Measurements from ENCODE around the gene ZNF354B. TPM values are rescaled to one million over a fixed set of nuclear protein-coding genes. Genes with fewer than 3 reads are reported as not detected.

ZNF354B gene
- total and polyA plus RNA-seq, 4 donors: 1.9 to 8.3 (median 4.0) TPM

- no peak for DNase-seq (ENCODE audit: low spot score)
- no peaks in the 10 kb centered on the region for H3K4me1 ChIP-seq (ENCODE audit: control insufficient read depth in 4 of 4, insufficient read depth in 4 of 4, low read length in 3 of 4)
- 84% methylated on average over 6 of the region's 6 CpGs for WGBS
These were observed 34.3 kb upstream of the ZNF354B start for GRCh38 chr5:178825444-178825843.

GRCh38 chr5:178826216-178826615 lies 33.5 kb upstream of the ZNF354B start:
- Histone ChIP-seq H3K4me1 (ENCODE audit: control insufficient read depth in 4 of 4, insufficient read depth in 4 of 4, low read length in 3 of 4) (no peaks in the 10 kb centered on the region), H3K9me3 (ENCODE audit: control insufficient read depth in 4 of 4, low read length in 3 of 4) (peaks cover 0 to 3% (median 2%) of the 10 kb centered on the region in 4 donors), H3K4me3 (ENCODE audit: low read depth in 1 of 3, low read length in 3 of 3) (no peak overlapping the region), H3K27ac (ENCODE audit: low read depth in 1 of 2, low read length in 2 of 2) (no peak overlapping the region), H3K27me3 (ENCODE audit: control insufficient read depth in 4 of 4, insufficient read depth in 4 of 4, low read length in 3 of 4) (peaks cover 0 to 2% (median 0%) of the 10 kb centered on the region in 4 donors), H3K9ac (ENCODE audit: low read depth in 1 of 2, low read length in 2 of 2) (no peak overlapping the region), H3K36me3 (ENCODE audit: control insufficient read depth in 4 of 4, insufficient read depth in 3 of 4, low read depth in 1 of 4, low read length in 3 of 4) (no peaks in the 10 kb centered on the region)
- WGBS: 77% methylated on average over 2 of the region's 2 CpGs
- no peak for DNase-seq (ENCODE audit: low spot score)
- TF ChIP-seq CTCF (IDR thresholded peaks at IDR 0.05; ENCODE audit: low read depth, low read length, missing input control) (no peak), SP1 (IDR thresholded peaks at IDR 0.05) (no peak), EGR1 (IDR thresholded peaks at IDR 0.05; ENCODE audit: low read depth in 2 of 2) (no peak), TAF1 (conservative IDR thresholded peaks at IDR 0.05) (no peak), REST (IDR thresholded peaks at IDR 0.05) (no peak), NR2F2 (IDR thresholded peaks at IDR 0.05) (no peak), YY1 (IDR thresholded peaks at IDR 0.05) (no peak), RXRA (IDR thresholded peaks at IDR 0.05) (no peak), ZBTB33 (IDR thresholded peaks at IDR 0.05) (no peak), RAD21 (IDR thresholded peaks at IDR 0.05) (no peak), GABPA (IDR thresholded peaks at IDR 0.05 in 1 of 2, conservative IDR thresholded peaks at IDR 0.05 in 1 of 2) (no peak), JUND (IDR thresholded peaks at IDR 0.05) (no peak), ATF3 (IDR thresholded peaks at IDR 0.05) (no peak)

More at GRCh38 chr5:178825444-178825843, 34.3 kb upstream of the ZNF354B start:
- Histone ChIP-seq H3K27ac (ENCODE audit: low read depth in 1 of 2, low read length in 2 of 2) (no peak overlapping the region), H3K4me3 (ENCODE audit: low read depth in 1 of 3, low read length in 3 of 3) (no peak overlapping the region), H3K9ac (ENCODE audit: low read depth in 1 of 2, low read length in 2 of 2) (no peak overlapping the region), H3K27me3 (ENCODE audit: control insufficient read depth in 4 of 4, insufficient read depth in 4 of 4, low read length in 3 of 4) (peaks cover 0 to 2% (median 0%) of the 10 kb centered on the region in 4 donors), H3K9me3 (ENCODE audit: control insufficient read depth in 4 of 4, low read length in 3 of 4) (peaks cover 0 to 3% (median 2%) of the 10 kb centered on the region in 4 donors), H3K36me3 (ENCODE audit: control insufficient read depth in 4 of 4, insufficient read depth in 3 of 4, low read depth in 1 of 4, low read length in 3 of 4) (no peaks in the 10 kb centered on the region)
- TF ChIP-seq HNF4A (conservative IDR thresholded peaks at IDR 0.05): no peak
- no peak for TF ChIP-seq RAD21 (IDR thresholded peaks at IDR 0.05)
- TF ChIP-seq SP1 (IDR thresholded peaks at IDR 0.05): no peak
- no peak for TF ChIP-seq REST (IDR thresholded peaks at IDR 0.05)
- no peak for TF ChIP-seq YY1 (IDR thresholded peaks at IDR 0.05)
- no peak for TF ChIP-seq FOXA2 (IDR thresholded peaks at IDR 0.05)
- TF ChIP-seq GABPA (IDR thresholded peaks at IDR 0.05 in 1 of 2, conservative IDR thresholded peaks at IDR 0.05 in 1 of 2): no peak
- TF ChIP-seq EGR1 (IDR thresholded peaks at IDR 0.05; ENCODE audit: low read depth in 2 of 2): no peak
- no peak for TF ChIP-seq ATF3 (IDR thresholded peaks at IDR 0.05)
- TF ChIP-seq RXRA (IDR thresholded peaks at IDR 0.05): no peak
- no peak for TF ChIP-seq FOXA1 (IDR thresholded peaks at IDR 0.05)
